Endothelial cell of umbilical vein (primary cell): ENCODE measurements around the gene ITPKB. TPM values are rescaled to one million over a fixed set of nuclear protein-coding genes. Genes with fewer than 3 reads are reported as not detected.

Experiments
- BruUV-seq: library from RNA; stranded (reverse); fragments of 400-500 nt; replicated peaks from 2 replicates; lab custom pipeline; 2021; lab: Mats Ljungman, UMichigan
- CTCF ChIA-PET: fragments of 300-600, 350-600 bp; sonication (Branson Sonifier 250); formaldehyde crosslinking; loops from one replicate; lab custom pipeline; 2021; ENCODE audit warnings: antibody characterized with exemption, inconsistent platforms; lab: Charles Lee
- POLR2A ChIA-PET: fragments of 300-600, 350-600 bp; sonication (Branson Sonifier 250); formaldehyde crosslinking; loops from one replicate; lab custom pipeline; 2021; ENCODE audit warnings: antibody characterized with exemption, inconsistent platforms; lab: Charles Lee
- DNase-seq: peaks from one replicate; pipeline ENCODE4 v3.0.0-alpha.2; 2011; ENCODE audit warnings: low read depth, low spot score
- FAIRE-seq: peaks from 2 replicates; lab custom pipeline; 2011; peaks lifted over from hg19 to GRCh38; lab: Jason Lieb, UNC
- H2AFZ ChIP-seq: 2 replicates; pipeline ENCODE4 v1.6.0; 2012; ENCODE audit warnings: low read depth, low read length, control low read depth, inconsistent platforms
- H3K27ac ChIP-seq: 2 replicates; pipeline ENCODE4 v1.5.1; 2011; ENCODE audit warnings: low read depth, mild to moderate bottlenecking, control low read depth, low read length, moderate library complexity; ENCODE audit not compliant: insufficient read depth
- H3K27me3 ChIP-seq, 2 experiments: 2 replicates each; pipeline versions ENCODE4 v1.6.0 to v1.6.1; 2011; ENCODE audit warnings: low read length in 2 of 2, mixed read lengths in 1 of 2; ENCODE audit not compliant: control insufficient read depth in 2 of 2, insufficient read depth in 2 of 2
- H3K36me3 ChIP-seq, 2 experiments: 2 replicates in 1 of 2; 3 replicates in 1 of 2; pipeline ENCODE4 v1.5.1; 2011; ENCODE audit warnings: low read length in 2 of 2, mild to moderate bottlenecking in 1 of 2, moderate library complexity in 1 of 2; ENCODE audit not compliant: control insufficient read depth in 2 of 2, insufficient read depth in 2 of 2; ENCODE audit errors: extremely low read depth in 1 of 2
- H3K4me1 ChIP-seq: 3 replicates; pipeline ENCODE4 v1.5.1; 2011; ENCODE audit warnings: mild to moderate bottlenecking, low read length; ENCODE audit not compliant: control insufficient read depth, insufficient read depth; ENCODE audit errors: extremely low read depth
- H3K4me2 ChIP-seq: 2 replicates; pipeline ENCODE4 v1.6.1; 2011; ENCODE audit warnings: low read length, control low read depth, mixed read lengths; ENCODE audit not compliant: insufficient read depth
- H3K4me3 ChIP-seq, 3 experiments: fragments of 200-600 bp in 1 of 3; sonication (generic), shearing (Covaris generic) in 1 of 3; replicated peaks in 1 of 3; 2 replicates each; pipeline ENCODE4 v1.5.1; 2011 to 2016; ENCODE audit warnings: control low read depth in 3 of 3, low read length in 3 of 3, mild to moderate bottlenecking in 2 of 3, inconsistent platforms in 1 of 3, low read depth in 1 of 3, moderate library complexity in 1 of 3; ENCODE audit not compliant: insufficient read depth in 1 of 3
- H3K79me2 ChIP-seq: 2 replicates; pipeline ENCODE4 v1.6.0; 2012; ENCODE audit warnings: low read length, inconsistent platforms; ENCODE audit not compliant: control insufficient read depth, insufficient read depth
- H3K9ac ChIP-seq: replicated peaks from 2 replicates; pipeline ENCODE3; 2011; ENCODE audit warnings: low read length, control low read depth; ENCODE audit not compliant: insufficient read depth; ENCODE audit errors: extremely low read depth
- H3K9me1 ChIP-seq: replicated peaks from 3 replicates; pipeline ENCODE4 v1.6.0; 2011; ENCODE audit warnings: mild to moderate bottlenecking, low read length; ENCODE audit not compliant: control insufficient read depth, insufficient read depth; ENCODE audit errors: extremely low read depth
- H3K9me3 ChIP-seq: replicated peaks from 2 replicates; pipeline ENCODE4 v1.5.1; 2012; ENCODE audit warnings: low read length, inconsistent platforms; ENCODE audit not compliant: control insufficient read depth, insufficient read depth
- H4K20me1 ChIP-seq: replicated peaks from 2 replicates; pipeline ENCODE3; 2011; ENCODE audit warnings: mild to moderate bottlenecking, low read length; ENCODE audit not compliant: control insufficient read depth, insufficient read depth; ENCODE audit errors: extremely low read depth
- CTCF ChIP-seq, 2 donors: IDR thresholded peaks; 1 replicate in 1 of 2; 2 replicates in 1 of 2; pipeline ENCODE4 v1.5.1; 2011; ENCODE audit warnings: low read length in 2 of 2, mild to moderate bottlenecking in 2 of 2, moderate library complexity in 2 of 2, control low read depth in 1 of 2, inconsistent platforms in 1 of 2, low read depth in 1 of 2; ENCODE audit not compliant: insufficient read depth in 1 of 2; ENCODE audit errors: extremely low read depth in 1 of 2
- EZH2 ChIP-seq: IDR thresholded peaks from 2 replicates; pipeline ENCODE4 v1.6.1; 2012; ENCODE audit warnings: borderline replicate concordance, low read depth, mild to moderate bottlenecking, moderate library complexity, low read length, inconsistent platforms; ENCODE audit not compliant: severe bottlenecking
- FOS ChIP-seq: IDR thresholded peaks from 2 replicates; pipeline ENCODE4 v1.6.1; 2011; ENCODE audit warnings: mild to moderate bottlenecking, low read length, moderate library complexity, borderline replicate concordance; ENCODE audit not compliant: insufficient read depth
- GATA2 ChIP-seq: IDR thresholded peaks from 2 replicates; pipeline ENCODE4 v1.7.0; 2011; ENCODE audit warnings: low read depth, mild to moderate bottlenecking, moderate library complexity, mixed read lengths, low read length; ENCODE audit not compliant: insufficient read length, insufficient read depth
- JUN ChIP-seq: IDR thresholded peaks from 2 replicates; pipeline ENCODE4 v1.6.1; 2011; ENCODE audit warnings: borderline replicate concordance, low read depth; ENCODE audit not compliant: insufficient read length, insufficient read depth
- MAX ChIP-seq: IDR thresholded peaks from 2 replicates; pipeline ENCODE4 v1.6.1; 2011; ENCODE audit not compliant: insufficient read depth, insufficient read length
- MYC ChIP-seq: IDR thresholded peaks from one replicate; pipeline ENCODE4 v1.6.1; 2011; ENCODE audit warnings: mild to moderate bottlenecking, low read depth, low read length
- POLR2A ChIP-seq: IDR thresholded peaks from 2 replicates; pipeline ENCODE4 v1.6.1; 2012; ENCODE audit warnings: low read depth, mild to moderate bottlenecking, control low read depth, low read length
- POLR2AphosphoS5 ChIP-seq: IDR thresholded peaks from 2 replicates; pipeline ENCODE4 v1.6.1; 2012; ENCODE audit warnings: low read depth, mild to moderate bottlenecking, control low read depth, low read length, moderate library complexity; ENCODE audit not compliant: insufficient read depth
- dilution Hi-C: fragments of 300-500 bp; cut with MboI; formaldehyde crosslinking; loops from one replicate; pipeline ENCODE4 v1.15.0; 2019; ENCODE audit warnings: low sequenced_read_pairs; ENCODE audit not compliant: extremely low pct_ligation_motif_present
- intact Hi-C: fragments of 100-400 bp; cut with micrococcal nuclease; formaldehyde crosslinking; loops from one replicate; pipeline ENCODE4 v1.10.0; 2022
- polyA plus RNA-seq, 4 experiments: library from polyadenylated mRNA; depleted of rRNA in 3 of 4; stranded (reverse) in 3 of 4; unstranded in 1 of 4; fragments of >200 nt; gene quantifications; 2 replicates each; pipeline versions ENCODE4 v1.2.1 to v1.2.3, GENCODE V29; 2011 to 2012; ENCODE audit warnings: missing spikeins in 1 of 4
- total RNA-seq: library from RNA; stranded (reverse); gene quantifications from 2 replicates; pipeline ENCODE4 v1.2.3, GENCODE V29; 2021

ITPKB gene
- total and polyA plus RNA-seq, 2 donors (not counting 3 experiments of a cell fraction or from before 2014, with no cell fraction given) = 7.7 to 34.8 TPM

GRCh38 chr1:226656601-226657277 is 82.3 kb downstream of the ITPKB start:
- POLR2A ChIA-PET = no interaction called here
- no peaks in the 10 kb centered on the region for H3K36me3 ChIP-seq
- H3K27ac ChIP-seq = peak overlapping the region; percentile 26
- H3K9me1 ChIP-seq = no peaks in the 10 kb centered on the region
- BruUV-seq = no TSS peak
- no peak overlapping the region for H3K4me2 ChIP-seq
- no peak overlapping the region for H3K9ac ChIP-seq
- intact Hi-C loops (no loop called here), dilution Hi-C loops (no loop called here)
- peaks cover 34% of the 10 kb centered on the region for H3K4me1 ChIP-seq
- CTCF ChIA-PET = no interaction called here
- peak; percentile 76 for FAIRE-seq
- H4K20me1 ChIP-seq = no peaks in the 10 kb centered on the region
- TF ChIP-seq JUN (no peak), MYC (no peak), FOS (no peak), CTCF (IDR thresholded peaks at IDR 0.05; ENCODE audit: extremely low read depth in 1 of 2, insufficient read depth in 1 of 2, low read depth in 1 of 2, low read length in 2 of 2) (no peak), MAX (no peak), POLR2A (no peak), EZH2 (no peak), GATA2 (no peak), POLR2AphosphoS5 (no peak)
- no peak overlapping the region for H3K4me3 ChIP-seq
- no peaks in the 10 kb centered on the region for H3K27me3 ChIP-seq
- no peak overlapping the region for H2AFZ ChIP-seq
- peak; percentile 59 for DNase-seq
- H3K79me2 ChIP-seq = no peaks in the 10 kb centered on the region
- no peaks in the 10 kb centered on the region for H3K9me3 ChIP-seq
